WERI-Rb-1 (cell line): ENCODE measurements around the gene OR2G2.

Experiments used
- DNase-seq: peaks from one replicate; pipeline ENCODE4 v3.0.0-alpha.2; 2020
- H3K27ac ChIP-seq: fragments of 250-450 bp; sonication (Bioruptor Pico); 2 replicates; pipeline ENCODE4 v1.5.1; 2020; ENCODE audit warnings: mild to moderate bottlenecking, moderate library complexity
- H3K27me3 ChIP-seq: fragments of 250-450 bp; sonication (Bioruptor Pico); 2 replicates; pipeline ENCODE4 v1.5.1; 2021; ENCODE audit warnings: mild to moderate bottlenecking, low read depth, moderate library complexity; ENCODE audit not compliant: insufficient read depth, severe bottlenecking
- H3K36me3 ChIP-seq: fragments of 250-450 bp; sonication (Bioruptor Pico); 2 replicates; pipeline ENCODE4 v1.5.1; 2020; ENCODE audit warnings: mild to moderate bottlenecking, moderate library complexity
- H3K4me3 ChIP-seq: 2 replicates; pipeline ENCODE4 v1.5.1; 2011; ENCODE audit warnings: low read depth, mild to moderate bottlenecking, control low read depth, low read length
- H3K9me3 ChIP-seq: fragments of 250-450 bp; sonication (Bioruptor Pico); 2 replicates; pipeline ENCODE4 v1.5.1; 2021; ENCODE audit warnings: mild to moderate bottlenecking, moderate library complexity; ENCODE audit not compliant: severe bottlenecking
- CTCF ChIP-seq: IDR thresholded peaks from 2 replicates; pipeline ENCODE4 v1.5.1; 2011; ENCODE audit warnings: low read depth, mild to moderate bottlenecking, control low read depth, inconsistent platforms, low read length

OR2G2 gene

GRCh38 chr1:247562198-247562597 lies 26.0 kb upstream of the OR2G2 start:
- no peak overlapping the region for H3K4me3 ChIP-seq
- peaks cover 33% of the 10 kb centered on the region for H3K27me3 ChIP-seq
- TF ChIP-seq CTCF = no peak
- peaks cover under 1% of the 10 kb centered on the region for H3K9me3 ChIP-seq
- no peak for DNase-seq
- no peak overlapping the region for H3K27ac ChIP-seq
- no peaks in the 10 kb centered on the region for H3K36me3 ChIP-seq

GRCh38 chr1:247574236-247574635 lies 13.9 kb upstream of the OR2G2 start:
- Histone ChIP-seq H3K27me3 (peaks cover 55% of the 10 kb centered on the region), H3K9me3 (no peaks in the 10 kb centered on the region), H3K27ac (no peak overlapping the region), H3K4me3 (no peak overlapping the region), H3K36me3 (no peaks in the 10 kb centered on the region)
- DNase-seq = no peak
- no peak for TF ChIP-seq CTCF

- no peak for TF ChIP-seq CTCF
These were observed 13.5 kb upstream of the OR2G2 start for GRCh38 chr1:247574664-247575063.

GRCh38 chr1:247576514-247576913 lies 11.6 kb upstream of the OR2G2 start:
- DNase-seq = no peak
- H3K27ac ChIP-seq = no peak overlapping the region
- TF ChIP-seq CTCF = no peak

More at GRCh38 chr1:247574664-247575063, 13.5 kb upstream of the OR2G2 start:
- Histone ChIP-seq H3K36me3 (no peaks in the 10 kb centered on the region), H3K27me3 (peaks cover 51% of the 10 kb centered on the region), H3K9me3 (no peaks in the 10 kb centered on the region), H3K27ac (no peak overlapping the region), H3K4me3 (no peak overlapping the region)
- DNase-seq = no peak

GRCh38 chr1:247578946-247579460 lies 9.2 kb upstream of the OR2G2 start:
- peaks cover 38% of the 10 kb centered on the region for H3K27me3 ChIP-seq
- DNase-seq = no peak
- H3K36me3 ChIP-seq = no peaks in the 10 kb centered on the region
- no peak overlapping the region for H3K4me3 ChIP-seq
- no peak overlapping the region for H3K27ac ChIP-seq
- no peak for TF ChIP-seq CTCF
- no peaks in the 10 kb centered on the region for H3K9me3 ChIP-seq

More at GRCh38 chr1:247576514-247576913, 11.6 kb upstream of the OR2G2 start:
- no peaks in the 10 kb centered on the region for H3K36me3 ChIP-seq
- no peak overlapping the region for H3K4me3 ChIP-seq
- H3K9me3 ChIP-seq = no peaks in the 10 kb centered on the region
- peaks cover 51% of the 10 kb centered on the region for H3K27me3 ChIP-seq

- no peaks in the 10 kb centered on the region for H3K36me3 ChIP-seq
- no peak for TF ChIP-seq CTCF
- no peak within 1 kb of the TSS for H3K4me3 ChIP-seq
- no peak within 1 kb of the TSS for H3K27ac ChIP-seq
- H3K9me3 ChIP-seq = no peaks in the 10 kb centered on the region
- DNase-seq = no peak
- peaks cover 33% of the 10 kb centered on the region for H3K27me3 ChIP-seq
These were observed 17.1 kb downstream of the OR2G2 start, which contains the start of gene OR2G3 for GRCh38 chr1:247605286-247605685. Gene OR2G3 (plus strand): TSS chr1:247605586. CDS start chr1:247605586, 0 bp downstream.
